ENCODE data around the gene MMEL1.

DNA sequence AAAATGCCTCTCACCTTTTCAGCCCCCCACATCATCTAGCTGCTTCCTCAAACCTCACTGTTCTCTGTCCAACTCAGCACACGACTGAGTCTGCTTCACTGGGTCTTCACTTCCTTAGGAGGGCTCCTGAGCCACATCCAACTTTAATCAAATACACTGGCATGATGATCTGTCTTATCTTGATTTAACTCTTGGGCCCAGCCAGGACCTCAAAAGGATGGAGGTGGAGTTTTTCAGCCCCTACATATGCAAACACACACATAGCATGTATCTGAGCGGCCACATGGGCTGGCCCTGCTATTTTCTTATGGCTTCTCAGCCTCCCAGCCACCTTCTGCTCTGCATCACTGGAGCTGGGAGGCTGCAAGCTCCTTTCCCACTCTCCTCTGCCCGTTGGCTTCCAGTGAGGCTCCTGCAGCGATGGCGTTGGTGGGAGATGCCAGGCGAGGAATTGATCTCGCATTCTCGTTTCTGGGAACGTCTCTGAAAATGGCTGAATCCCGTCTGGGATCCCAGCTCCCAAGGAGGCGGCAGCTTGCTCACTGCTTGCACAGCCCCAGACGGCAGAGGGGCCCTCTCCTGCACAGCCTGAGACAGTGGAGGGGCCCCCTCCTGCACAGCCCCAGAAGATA, 48.0 kb downstream of the MMEL1 start:
- TF ChIP-seq, protein P1, sequence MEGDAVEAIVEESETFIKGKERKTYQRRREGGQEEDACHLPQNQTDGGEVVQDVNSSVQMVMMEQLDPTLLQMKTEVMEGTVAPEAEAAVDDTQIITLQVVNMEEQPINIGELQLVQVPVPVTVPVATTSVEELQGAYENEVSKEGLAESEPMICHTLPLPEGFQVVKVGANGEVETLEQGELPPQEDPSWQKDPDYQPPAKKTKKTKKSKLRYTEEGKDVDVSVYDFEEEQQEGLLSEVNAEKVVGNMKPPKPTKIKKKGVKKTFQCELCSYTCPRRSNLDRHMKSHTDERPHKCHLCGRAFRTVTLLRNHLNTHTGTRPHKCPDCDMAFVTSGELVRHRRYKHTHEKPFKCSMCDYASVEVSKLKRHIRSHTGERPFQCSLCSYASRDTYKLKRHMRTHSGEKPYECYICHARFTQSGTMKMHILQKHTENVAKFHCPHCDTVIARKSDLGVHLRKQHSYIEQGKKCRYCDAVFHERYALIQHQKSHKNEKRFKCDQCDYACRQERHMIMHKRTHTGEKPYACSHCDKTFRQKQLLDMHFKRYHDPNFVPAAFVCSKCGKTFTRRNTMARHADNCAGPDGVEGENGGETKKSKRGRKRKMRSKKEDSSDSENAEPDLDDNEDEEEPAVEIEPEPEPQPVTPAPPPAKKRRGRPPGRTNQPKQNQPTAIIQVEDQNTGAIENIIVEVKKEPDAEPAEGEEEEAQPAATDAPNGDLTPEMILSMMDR (IDR thresholded peaks at IDR 0.05): no peak
- TF ChIP-seq POLR2A (IDR thresholded peaks at IDR 0.05) (no peak), POLR2AphosphoS5 (IDR thresholded peaks at IDR 0.05) (no peak)

Data from prostate gland (tissue), 2 donors.